Transverse colon (tissue), 4 donors: ENCODE measurements around the gene POLR1D. TPM values are rescaled to one million over a fixed set of nuclear protein-coding genes. Genes with fewer than 3 reads are reported as not detected.
A peak's percentile ranks its signal among the peaks of the same experiment; 100 is the strongest.

Experiments used
- DNase-seq: peaks from one replicate; pipeline ENCODE4 v3.0.0-alpha.2; 2019
- H3K27ac ChIP-seq, 4 donors: fragments of 200-600 bp; sonication (generic); 2 replicates each; pipeline ENCODE4 v1.5.1; 2016 to 2018; ENCODE audit warnings: inconsistent platforms in 4 of 4
- H3K27me3 ChIP-seq: fragments of 200-600 bp; sonication (generic); 2 replicates; pipeline ENCODE4 v1.5.1; 2017; ENCODE audit warnings: inconsistent platforms
- H3K36me3 ChIP-seq, 4 donors: fragments of 200-600 bp; sonication (generic); 2 replicates each; pipeline ENCODE4 v1.5.1; 2017 to 2019; ENCODE audit warnings: inconsistent platforms in 4 of 4
- H3K4me1 ChIP-seq, 4 donors: fragments of 200-600 bp; sonication (generic); 2 replicates each; pipeline ENCODE4 v1.5.1; 2017 to 2020; ENCODE audit warnings: inconsistent platforms in 4 of 4
- H3K4me3 ChIP-seq, 4 donors: fragments of 200-600 bp; sonication (generic); 1 replicate in 1 of 4; 2 replicates in 3 of 4; pipeline versions ENCODE4 v1.5.1 to v1.6.1; 2017 to 2019; ENCODE audit warnings: inconsistent platforms in 4 of 4
- H3K9me3 ChIP-seq, 2 donors: fragments of 200-600 bp; sonication (generic); 2 replicates each; pipeline ENCODE4 v1.5.1; 2017 to 2019; ENCODE audit warnings: inconsistent platforms in 2 of 2
- CTCF ChIP-seq, 5 experiments: fragments of 200-600 bp in 3 of 5; fragments of 450-650 bp in 2 of 5; sonication (generic) in 3 of 5; IDR thresholded peaks; 1 replicate in 2 of 5; 2 replicates in 3 of 5; pipeline ENCODE4 v1.5.1; 2016 to 2017; ENCODE audit warnings: antibody characterized with exemption in 5 of 5, inconsistent platforms in 3 of 5, mild to moderate bottlenecking in 2 of 5, moderate library complexity in 1 of 5
- EP300 ChIP-seq: sonication (generic); formaldehyde crosslinking; IDR thresholded peaks from one replicate; pipeline ENCODE4 v1.6.1; 2017; ENCODE audit warnings: antibody characterized with exemption, low read depth
- POLR2A ChIP-seq: fragments of 450-650 bp; IDR thresholded peaks from one replicate; pipeline ENCODE4 v1.6.1; 2016; ENCODE audit warnings: antibody characterized with exemption, mild to moderate bottlenecking, moderate library complexity
- POLR2AphosphoS5 ChIP-seq, 3 donors: sonication (generic); formaldehyde crosslinking; IDR thresholded peaks; one replicate each; pipeline ENCODE4 v1.6.1; 2016; ENCODE audit warnings: antibody characterized with exemption in 3 of 3
- WGBS, 2 donors: methylation state at CpG; one replicate each; pipeline ENCODE4 v1.1.5; 2018; ENCODE audit warnings: low coverage in 1 of 2; 5-methylcytosine and 5-hydroxymethylcytosine counted together
- in situ Hi-C, 4 donors: fragments of 200-750 bp; cut with MboI; loops; one replicate each; pipeline versions ENCODE4 v1.15.0 to v1.15.1; 2017; ENCODE audit warnings: low sequenced_read_pairs in 3 of 4, low pct_ligation_motif_present in 1 of 4, low pct_unique_long_range_greater_than_20kb in 1 of 4
- intact Hi-C: fragments of 100-400 bp; cut with DNase I; formaldehyde crosslinking; loops from one replicate; pipeline ENCODE4 v1.15.1; 2023; ENCODE audit warnings: low total_unique reads
- total RNA-seq, 4 donors: library from RNA; depleted of rRNA; stranded (reverse); fragments of >200 nt; gene quantifications; one replicate each; pipeline ENCODE4 v1.1.0, GENCODE V29; 2016

The POLR1D gene
- total RNA-seq, 4 donors from 2014 or later, result 45.6 to 120 (median 90.4) TPM

GRCh38 chr13:27634791-27635190 lies 13.1 kb downstream of the POLR1D start:
- Histone ChIP-seq H3K9me3 (no peaks in the 10 kb centered on the region), H3K27me3 (no peaks in the 10 kb centered on the region), H3K4me1 (peaks cover 0 to 47% (median 11%) of the 10 kb centered on the region in 4 donors), H3K27ac (no peak overlapping the region), H3K36me3 (no peaks in the 10 kb centered on the region), H3K4me3 (no peak overlapping the region)
- DNase-seq, result no peak
- intact Hi-C loops (no loop called here), in situ Hi-C loops (no loop called here)
- TF ChIP-seq POLR2A (no peak), EP300 (no peak), POLR2AphosphoS5 (IDR thresholded peaks at IDR 0.05) (no peak), CTCF (IDR thresholded peaks at IDR 0.05) (no peak)
- 81% methylated on average over 3 of the region's 3 CpGs; no CpG with 5 or more reads in 1 of the 2 donors for WGBS, 2 donors

- DNase-seq, result no peak
- H3K4me3 ChIP-seq, result no peak overlapping the region
- TF ChIP-seq POLR2A (no peak), EP300 (no peak), POLR2AphosphoS5 (IDR thresholded peaks at IDR 0.05) (no peak), CTCF (IDR thresholded peaks at IDR 0.05) (no peak)
- 82 to 88% methylated on average over 1 of the region's 1 CpG for WGBS, 2 donors
- no peaks in the 10 kb centered on the region for H3K36me3 ChIP-seq
- intact Hi-C loops, result no loop called here
- H3K27ac ChIP-seq, result no peak overlapping the region
- H3K9me3 ChIP-seq, result no peaks in the 10 kb centered on the region
- H3K27me3 ChIP-seq, result no peaks in the 10 kb centered on the region
- in situ Hi-C loops, result no loop called here
- H3K4me1 ChIP-seq, result peaks cover 0 to 47% (median 11%) of the 10 kb centered on the region in 4 donors
Measured at GRCh38 chr13:27635266-27635665, 13.6 kb downstream of the POLR1D start.

GRCh38 chr13:27636589-27637288 lies 15.0 kb downstream of the POLR1D start:
- Histone ChIP-seq H3K4me1 (peaks cover 0 to 51% (median 11%) of the 10 kb centered on the region in 4 donors), H3K9me3 (no peaks in the 10 kb centered on the region)

GRCh38 chr13:27637289-27637626 lies 15.6 kb downstream of the POLR1D start:
- Histone ChIP-seq H3K27ac (peak overlapping the region in 2 of 4 donors; percentile 16 to 55), H3K9me3 (no peaks in the 10 kb centered on the region), H3K4me1 (peaks cover 0 to 56% (median 11%) of the 10 kb centered on the region in 4 donors), H3K4me3 (no peak overlapping the region), H3K27me3 (no peaks in the 10 kb centered on the region), H3K36me3 (no peaks in the 10 kb centered on the region)
- in situ Hi-C loops (no loop called here), intact Hi-C loops (no loop called here)
- 76 to 100% methylated on average over 1 of the region's 1 CpG for WGBS, 2 donors
- TF ChIP-seq POLR2A (no peak), EP300 (no peak), POLR2AphosphoS5 (IDR thresholded peaks at IDR 0.05) (no peak), CTCF (IDR thresholded peaks at IDR 0.05) (no peak)
- DNase-seq, result no peak

More at GRCh38 chr13:27636589-27637288, 15.0 kb downstream of the POLR1D start:
- Histone ChIP-seq H3K36me3 (no peaks in the 10 kb centered on the region), H3K27me3 (no peaks in the 10 kb centered on the region), H3K4me3 (no peak overlapping the region), H3K27ac (peak overlapping the region in 2 of 4 donors; percentile 16 to 55)
- intact Hi-C loops (no loop called here), in situ Hi-C loops (no loop called here)
- no peak for DNase-seq
- no peak for TF ChIP-seq EP300
- TF ChIP-seq POLR2AphosphoS5 (IDR thresholded peaks at IDR 0.05), result no peak
- TF ChIP-seq CTCF (IDR thresholded peaks at IDR 0.05), result no peak
- TF ChIP-seq POLR2A, result no peak
- 53 to 67% methylated on average over 6 of the region's 6 CpGs for WGBS, 2 donors
